Neural cell (in vitro differentiated cells): ENCODE data around the gene EVL. TPM values are rescaled to one million over a fixed set of nuclear protein-coding genes. Genes with fewer than 3 reads are reported as not detected.

Experiments used
- H2AFZ ChIP-seq: fragments of 200-600, 300-800 bp; sonication (generic), shearing (Covaris generic); 2 replicates; pipeline ENCODE4 v1.6.0; 2014; ENCODE audit warnings: low read depth, mild to moderate bottlenecking, antibody characterized with exemption, low read length, moderate library complexity
- H3F3A ChIP-seq: fragments of 200-600 bp; shearing (Covaris generic); 2 replicates; pipeline ENCODE4 v1.6.1; 2016; ENCODE audit warnings: mild to moderate bottlenecking, moderate library complexity, mixed read lengths, antibody characterized with exemption, low read length; ENCODE audit not compliant: insufficient read depth, poor library complexity, severe bottlenecking
- H3K27ac ChIP-seq: fragments of 200-600, 300-800 bp; sonication (generic), shearing (Covaris generic); 2 replicates; pipeline ENCODE4 v1.5.1; 2014; ENCODE audit warnings: mild to moderate bottlenecking, low read length, moderate library complexity
- H3K27me3 ChIP-seq: fragments of 300-800, 200-600 bp; sonication (generic), shearing (Covaris generic); 2 replicates; pipeline ENCODE4 v1.6.0; 2014; ENCODE audit warnings: mild to moderate bottlenecking, low read depth, low read length, moderate library complexity; ENCODE audit not compliant: insufficient read depth
- H3K36me3 ChIP-seq: fragments of 300-800, 200-600 bp; sonication (generic), shearing (Covaris generic); 2 replicates; pipeline ENCODE4 v1.5.1; 2014; ENCODE audit warnings: mild to moderate bottlenecking, antibody characterized with exemption, low read length, moderate library complexity; ENCODE audit not compliant: insufficient read depth
- H3K4me2 ChIP-seq: fragments of 300-800, 200-600 bp; sonication (generic), shearing (Covaris generic); 2 replicates; pipeline ENCODE4 v1.6.0; 2014; ENCODE audit warnings: mild to moderate bottlenecking, low read length
- H3K4me3 ChIP-seq: fragments of 300-800, 200-600 bp; sonication (generic), shearing (Covaris generic); 2 replicates; pipeline ENCODE4 v1.5.1; 2014; ENCODE audit warnings: mild to moderate bottlenecking, low read length, moderate library complexity
- H3K79me2 ChIP-seq: fragments of 200-600 bp; shearing (Covaris generic); replicated peaks from 2 replicates; pipeline ENCODE4 v1.6.0; 2014; ENCODE audit warnings: mild to moderate bottlenecking, low read length, moderate library complexity; ENCODE audit not compliant: insufficient read depth
- H3K9ac ChIP-seq: fragments of 300-800, 200-600 bp; sonication (generic), shearing (Covaris generic); 2 replicates; pipeline ENCODE4 v1.6.1; 2016; ENCODE audit warnings: mild to moderate bottlenecking, low read length, mixed read lengths
- H3K9me2 ChIP-seq: fragments of 200-600 bp; shearing (Covaris generic); 2 replicates; pipeline ENCODE4 v1.6.1; 2016; ENCODE audit warnings: mild to moderate bottlenecking, low read length, mixed read lengths; ENCODE audit not compliant: insufficient read depth
- H3K9me3 ChIP-seq: fragments of 200-600, 300-800 bp; sonication (generic), shearing (Covaris generic); 2 replicates; pipeline ENCODE4 v1.6.1; 2016; ENCODE audit warnings: mild to moderate bottlenecking, mixed run types, low read length, moderate library complexity, mixed read lengths
- H4K20me1 ChIP-seq: fragments of 200-600 bp; shearing (Covaris generic); 2 replicates; pipeline ENCODE4 v1.6.1; 2016; ENCODE audit warnings: mild to moderate bottlenecking, mixed run types; ENCODE audit not compliant: insufficient read depth
- CTCF ChIP-seq: fragments of 450-650 bp; IDR thresholded peaks from 2 replicates; pipeline ENCODE4 v1.5.1; 2014; ENCODE audit warnings: antibody characterized with exemption, mild to moderate bottlenecking, moderate library complexity; ENCODE audit not compliant: poor library complexity, severe bottlenecking
- EP300 ChIP-seq: fragments of 450-650 bp; conservative IDR thresholded peaks from 2 replicates; pipeline ENCODE4 v1.6.1; 2014; ENCODE audit warnings: antibody characterized with exemption, mild to moderate bottlenecking, moderate library complexity; ENCODE audit not compliant: poor library complexity, severe bottlenecking
- EZH2 ChIP-seq: fragments of 200-600, 300-800 bp; shearing (Covaris generic), sonication (generic); IDR thresholded peaks from 2 replicates; pipeline ENCODE4 v1.6.1; 2014; ENCODE audit warnings: antibody characterized with exemption, low read length, borderline replicate concordance, mild to moderate bottlenecking; ENCODE audit not compliant: insufficient read depth, poor library complexity, severe bottlenecking
- MXI1 ChIP-seq: fragments of 450-650 bp; conservative IDR thresholded peaks from 2 replicates; pipeline ENCODE4 v1.6.1; 2014; ENCODE audit warnings: antibody characterized with exemption, mild to moderate bottlenecking; ENCODE audit not compliant: poor library complexity, severe bottlenecking
- POLR2AphosphoS5 ChIP-seq: IDR thresholded peaks from 2 replicates; pipeline ENCODE4 v1.6.1; 2012
- RAD21 ChIP-seq: fragments of 450-650 bp; conservative IDR thresholded peaks from 2 replicates; pipeline ENCODE4 v1.6.1; 2014; ENCODE audit warnings: antibody characterized with exemption, mild to moderate bottlenecking, moderate library complexity
- REST ChIP-seq: IDR thresholded peaks from 2 replicates; pipeline ENCODE4 v1.6.1; 2012; ENCODE audit warnings: borderline replicate concordance
- SMC3 ChIP-seq: fragments of 450-650 bp; conservative IDR thresholded peaks from 2 replicates; pipeline ENCODE4 v1.6.1; 2014; ENCODE audit warnings: antibody characterized with exemption, mild to moderate bottlenecking, moderate library complexity; ENCODE audit not compliant: poor library complexity
- TAF1 ChIP-seq: IDR thresholded peaks from 2 replicates; pipeline ENCODE4 v1.6.1; 2012; ENCODE audit warnings: low read depth
- polyA plus RNA-seq: library from polyadenylated mRNA; depleted of rRNA; stranded (reverse); fragments of >200 nt; gene quantifications from 2 replicates; pipeline ENCODE4 v1.2.3, GENCODE V29; 2014

The EVL gene
- polyA plus RNA-seq, 1 donor from 2014 or later = 387 TPM

DNA sequence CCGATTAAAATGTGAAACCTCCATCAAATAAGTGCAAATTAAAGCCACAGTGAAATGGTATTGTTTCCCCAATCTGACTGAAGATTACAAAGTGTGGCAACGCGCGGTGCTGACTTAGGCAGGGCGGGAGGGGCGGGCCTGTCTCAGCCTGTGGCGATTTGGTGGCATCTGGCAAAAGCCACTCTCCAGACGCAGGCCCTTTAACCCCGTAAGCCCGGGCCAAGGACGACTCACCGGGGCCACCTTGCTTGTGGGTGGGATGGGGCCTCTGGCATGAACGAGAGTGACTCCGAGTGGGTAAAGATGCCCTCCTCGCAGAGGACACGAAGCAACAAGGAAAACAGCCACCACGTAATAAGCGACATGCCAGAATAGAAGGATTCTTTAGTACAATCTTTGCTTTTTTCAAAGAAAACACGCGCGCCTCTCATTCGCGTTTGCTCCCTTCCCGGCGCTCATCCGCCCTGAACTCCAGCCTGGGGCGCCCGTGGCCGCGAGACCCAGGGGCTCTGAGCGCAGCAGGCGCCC lies 93.4 kb downstream of the EVL start:
- Histone ChIP-seq H3K4me3 (peak overlapping the region; percentile 65), H3K27ac (no peak overlapping the region), H3K79me2 (no peaks in the 10 kb centered on the region), H3K36me3 (no peaks in the 10 kb centered on the region), H3K27me3 (peaks cover 53% of the 10 kb centered on the region), H3K9ac (no peak overlapping the region), H3K9me3 (peaks cover 5% of the 10 kb centered on the region), H3F3A (no peaks in the 10 kb centered on the region), H2AFZ (no peak overlapping the region), H4K20me1 (no peaks in the 10 kb centered on the region), H3K4me2 (no peak overlapping the region), H3K9me2 (no peaks in the 10 kb centered on the region)
- TF ChIP-seq MXI1 (no peak), REST (no peak), SMC3 (no peak), POLR2AphosphoS5 (no peak), EZH2 (no peak), TAF1 (no peak), CTCF (no peak), EP300 (no peak), RAD21 (no peak)

GRCh38 chr14:100159094-100159864 lies 94.1 kb downstream of the EVL start, which contains the start of gene DEGS2:
TSS of gene DEGS2 (minus strand) at chr14:100159645. CDS start at chr14:100159587, 58 bp downstream.
- no peak within 1 kb of the TSS for H3K9ac ChIP-seq
- H3K4me2 ChIP-seq = no peak within 1 kb of the TSS
- H2AFZ ChIP-seq = no peak within 1 kb of the TSS
- H3K4me3 ChIP-seq = peak within 1 kb of the TSS; percentile 65
- H3K27me3 ChIP-seq = peaks cover 53% of the 10 kb centered on the region
- H3K27ac ChIP-seq = no peak within 1 kb of the TSS
- no peaks in the 10 kb centered on the region for H3F3A ChIP-seq
- no peak for TF ChIP-seq REST
- TF ChIP-seq EZH2 = peak; percentile 78
- H3K36me3 ChIP-seq = no peaks in the 10 kb centered on the region
- H3K9me2 ChIP-seq = no peaks in the 10 kb centered on the region
- no peaks in the 10 kb centered on the region for H3K79me2 ChIP-seq
- peaks cover 5% of the 10 kb centered on the region for H3K9me3 ChIP-seq
- no peaks in the 10 kb centered on the region for H4K20me1 ChIP-seq
